GM19023 (cell line): Measurements from ENCODE around the gene CRIP3.
"Not testable (repeated sequence)": the region's sequence is repeated elsewhere in the genome, so short reads cannot be mapped to it uniquely, and the experiment has no call there.

ENCODE experiments used
- ATAC-seq: cut with Tn5 transposase; IDR thresholded peaks from one replicate; pipeline ENCODE4 v1.9.1; 2021; ENCODE audit warnings: mild to moderate bottlenecking, moderate library complexity; ENCODE audit not compliant: unreplicated experiment

Gene CRIP3

GRCh38 chr6:43308101-43308989 lies at the start of gene CRIP3:
Gene CRIP3, minus strand, starts transcription at chr6:43308826. Its CDS starts 34 bp downstream, at chr6:43308792.
- ATAC-seq, result peak; percentile 65

- no peak for ATAC-seq
Measured at GRCh38 chr6:43355862-43356590, 47.4 kb upstream of the CRIP3 start.

- not testable (repeated sequence) for ATAC-seq
Measured at GRCh38 chr6:43351951-43352350, 43.3 kb upstream of the CRIP3 start.

GRCh38 chr6:43347444-43347843 lies 38.8 kb upstream of the CRIP3 start:
- ATAC-seq, result no peak

GRCh38 chr6:43347021-43347420 lies 38.4 kb upstream of the CRIP3 start:
- no peak for ATAC-seq

- not testable (repeated sequence) for ATAC-seq
Measured at GRCh38 chr6:43346243-43346642, 37.6 kb upstream of the CRIP3 start.

GRCh38 chr6:43339168-43339567 lies 30.5 kb upstream of the CRIP3 start:
- ATAC-seq, result peak; percentile 73

- ATAC-seq, result peak; percentile 44
Measured at GRCh38 chr6:43338243-43338642, 29.6 kb upstream of the CRIP3 start.

GRCh38 chr6:43336382-43336781 lies 27.8 kb upstream of the CRIP3 start:
- no peak for ATAC-seq

- ATAC-seq, result no peak
Measured at GRCh38 chr6:43335469-43335868, 26.8 kb upstream of the CRIP3 start.

- ATAC-seq, result no peak
Measured at GRCh38 chr6:43334466-43335095, 26.0 kb upstream of the CRIP3 start.

GRCh38 chr6:43331891-43332290 lies 23.3 kb upstream of the CRIP3 start:
- no peak for ATAC-seq

GRCh38 chr6:43331470-43331869 lies 22.8 kb upstream of the CRIP3 start:
- ATAC-seq, result no peak

- no peak for ATAC-seq
Measured at GRCh38 chr6:43328528-43328927, 19.9 kb upstream of the CRIP3 start.

- ATAC-seq, result no peak
Measured at GRCh38 chr6:43325876-43326275, 17.2 kb upstream of the CRIP3 start.

- no peak for ATAC-seq
Measured at GRCh38 chr6:43318011-43318410, 9.4 kb upstream of the CRIP3 start.

- ATAC-seq, result no peak
Measured at GRCh38 chr6:43313813-43314212, 5.2 kb upstream of the CRIP3 start.

- ATAC-seq, result no peak
Measured at GRCh38 chr6:43311666-43312065, 3.0 kb upstream of the CRIP3 start.

- no peak for ATAC-seq
Measured at GRCh38 chr6:43310624-43311023, 2.0 kb upstream of the CRIP3 start.

- no peak for ATAC-seq
Measured at GRCh38 chr6:43310134-43310533, 1.5 kb upstream of the CRIP3 start.

- ATAC-seq, result no peak
Measured at GRCh38 chr6:43308990-43309477, 408 bp upstream of the CRIP3 start.
